ENCODE measurements around the gene CA12. TPM values are rescaled to one million over a fixed set of nuclear protein-coding genes. Genes with fewer than 3 reads are reported as not detected.

The CA12 gene
- total and polyA plus RNA-seq, 8 donors = 7.5 to 49.6 (median 25.9) TPM

DNA sequence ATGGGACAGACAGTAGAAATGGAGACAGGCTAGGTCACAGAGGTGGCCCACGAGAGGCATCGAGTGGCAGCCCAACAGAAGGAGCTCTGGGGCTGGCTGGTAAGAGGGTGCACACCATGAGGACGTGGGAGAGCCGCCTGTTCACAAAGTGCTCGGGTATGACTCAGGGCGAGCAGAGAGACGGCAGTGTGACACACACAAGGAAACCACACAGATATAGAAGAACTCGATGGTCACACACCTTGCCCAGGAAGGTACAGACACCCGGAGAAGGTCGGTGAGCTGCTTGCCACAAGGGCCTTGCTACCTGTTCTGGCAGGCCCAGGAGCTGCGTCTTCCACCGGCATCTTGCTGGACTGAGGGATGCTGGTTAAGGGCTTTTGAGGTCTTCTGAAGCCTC, 50.2 kb downstream of the CA12 start:
- intact Hi-C loops (cut with DNase I) = no loop called here
- H3K4me3 ChIP-seq = no peak overlapping the region
- H3K27me3 ChIP-seq = no peaks in the 10 kb centered on the region
- no peaks in the 10 kb centered on the region for H3K4me1 ChIP-seq
- no peak overlapping the region for H3K27ac ChIP-seq
- no peak for DNase-seq
- no peak for FAIRE-seq
- ATAC-seq = peak in 2 of 4 donors; percentile 11 to 32
- H3K9me3 ChIP-seq = no peaks in the 10 kb centered on the region
- no peaks in the 10 kb centered on the region for H3K36me3 ChIP-seq
- WGBS, 2 donors = 91 to 93% methylated on average over 12 of the region's 12 CpGs
- no peak for TF ChIP-seq CTCF (IDR thresholded peaks at IDR 0.05)

- ATAC-seq = no peak
- intact Hi-C loops (cut with DNase I) = no loop called here
- no peak for TF ChIP-seq CTCF (IDR thresholded peaks at IDR 0.05)
- WGBS, 2 donors = 79 to 82% methylated on average over 10 of the region's 10 CpGs
- Histone ChIP-seq H3K9me3 (no peaks in the 10 kb centered on the region), H3K27ac (no peak overlapping the region), H3K4me3 (no peak overlapping the region), H3K4me1 (no peaks in the 10 kb centered on the region), H3K27me3 (no peaks in the 10 kb centered on the region), H3K36me3 (no peaks in the 10 kb centered on the region)
- FAIRE-seq = no peak
- no peak for DNase-seq
Observed at GRCh38 chr15:63330926-63331325, 50.7 kb downstream of the CA12 start.

DNA sequence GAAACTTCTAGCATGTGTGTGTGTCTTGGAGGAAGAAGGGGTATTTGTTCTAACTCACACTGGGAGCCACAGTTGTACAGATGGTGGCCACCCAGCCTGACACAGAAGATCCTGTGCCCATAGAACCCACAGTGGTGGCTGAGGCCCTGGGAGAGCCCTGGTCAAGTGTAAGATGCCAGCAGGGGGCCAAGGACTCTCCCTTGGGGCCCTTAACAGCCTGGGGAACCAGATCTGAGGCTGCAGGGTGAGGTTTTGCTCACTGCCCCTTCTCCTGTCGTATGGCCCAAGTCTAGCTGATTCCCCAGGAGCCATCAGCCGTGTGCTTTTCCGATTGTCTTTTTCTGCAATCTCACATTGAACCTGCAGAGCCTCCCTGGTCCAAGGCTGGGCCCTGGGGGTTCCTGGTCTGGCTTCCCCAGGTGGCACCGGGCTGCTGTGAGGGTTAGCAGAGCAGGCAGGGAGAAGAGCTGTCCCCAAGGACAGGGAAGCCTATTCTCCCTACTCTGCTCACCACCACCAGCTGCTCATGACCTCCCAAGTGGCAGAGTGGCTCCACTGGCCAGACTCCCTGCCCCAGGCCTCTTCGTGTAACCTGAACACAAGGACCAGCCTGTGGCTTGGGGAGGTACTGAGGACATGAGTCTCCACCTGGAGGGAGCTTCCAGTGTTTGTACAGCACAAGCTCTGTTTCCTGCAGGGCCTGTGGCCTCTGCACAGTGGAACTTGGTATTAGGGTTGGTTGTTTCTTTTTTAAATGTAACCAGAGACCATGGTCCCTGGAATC, 51.9 kb downstream of the CA12 start:
- intact Hi-C loops (cut with DNase I) = no loop called here
- H3K4me3 ChIP-seq = no peak overlapping the region
- no peaks in the 10 kb centered on the region for H3K4me1 ChIP-seq
- no peak for TF ChIP-seq CTCF (IDR thresholded peaks at IDR 0.05)
- H3K27ac ChIP-seq = no peak overlapping the region
- no peak for DNase-seq
- WGBS, 2 donors = 91 to 92% methylated on average over 5 of the region's 5 CpGs
- no peak for FAIRE-seq
- H3K36me3 ChIP-seq = no peaks in the 10 kb centered on the region
- no peaks in the 10 kb centered on the region for H3K27me3 ChIP-seq
- no peaks in the 10 kb centered on the region for H3K9me3 ChIP-seq
- no peak for ATAC-seq

GRCh38 chr15:63327648-63328421, 53.8 kb downstream of the CA12 start:
- H3K36me3 ChIP-seq = no peaks in the 10 kb centered on the region
- H3K27me3 ChIP-seq = no peaks in the 10 kb centered on the region
- intact Hi-C loops (cut with DNase I) = no loop called here
- 78 to 86% methylated on average over 12 of the region's 12 CpGs for WGBS, 2 donors
- no peaks in the 10 kb centered on the region for H3K4me1 ChIP-seq
- no peak overlapping the region for H3K4me3 ChIP-seq
- ATAC-seq (peak in 1 of 4 donors; percentile 8), DNase-seq (no peak), FAIRE-seq (no peak)
- no peak overlapping the region for H3K27ac ChIP-seq
- no peak for TF ChIP-seq CTCF (IDR thresholded peaks at IDR 0.05)
- no peaks in the 10 kb centered on the region for H3K9me3 ChIP-seq

DNA sequence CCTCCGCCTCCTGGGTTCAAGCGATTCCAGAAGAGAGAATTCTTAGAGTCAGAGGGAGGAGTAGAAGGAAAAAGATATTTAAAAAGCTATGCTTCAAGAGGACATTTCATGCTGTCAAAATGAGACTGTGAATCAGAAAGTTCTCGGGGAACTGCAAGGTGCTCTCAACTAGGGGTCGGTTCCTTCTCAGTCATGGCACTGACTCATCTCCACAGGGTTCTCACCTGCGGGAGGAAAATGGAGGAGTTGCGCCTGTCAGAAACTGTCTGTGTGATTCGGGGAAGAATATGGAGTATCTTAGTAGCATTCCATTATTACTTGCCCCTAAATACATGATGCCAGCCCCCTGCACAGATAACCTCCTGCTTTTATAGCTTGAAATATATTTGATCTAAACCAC, 56.9 kb downstream of the CA12 start:
- ATAC-seq (no peak), FAIRE-seq (no peak), DNase-seq (no peak)
- WGBS, 2 donors = 92 to 94% methylated on average over 7 of the region's 7 CpGs
- Histone ChIP-seq H3K4me1 (no peaks in the 10 kb centered on the region), H3K36me3 (no peaks in the 10 kb centered on the region), H3K27me3 (no peaks in the 10 kb centered on the region), H3K27ac (no peak overlapping the region), H3K9me3 (no peaks in the 10 kb centered on the region), H3K4me3 (no peak overlapping the region)
- intact Hi-C loops (cut with DNase I) = no loop called here
- no peak for TF ChIP-seq CTCF (IDR thresholded peaks at IDR 0.05)
